Bone marrow (tissue), 2 donors: Measurements from ENCODE around the gene GGTA1.
"Not testable (repeated sequence)": the region's sequence is repeated elsewhere in the genome, so short reads cannot be mapped to it uniquely, and the experiment has no call there.

Experiments used
- DNase-seq, 2 donors: peaks; one replicate each; lab custom pipeline; 2025; lab: John Stamatoyannopoulos, UW

Gene GGTA1

GRCh38 chr9:121458449-121458848 lies 41.2 kb downstream of the GGTA1 start:
- not testable (repeated sequence) for DNase-seq

- DNase-seq: peak in 1 of 2 donors; percentile 96
Measured at GRCh38 chr9:121455527-121456239, 44.0 kb downstream of the GGTA1 start.

- no peak for DNase-seq
Measured at GRCh38 chr9:121454972-121455371, 44.7 kb downstream of the GGTA1 start.

- no peak for DNase-seq
Measured at GRCh38 chr9:121453232-121453892, 46.3 kb downstream of the GGTA1 start.

GRCh38 chr9:121452085-121452484 lies 47.6 kb downstream of the GGTA1 start:
- no peak for DNase-seq

GRCh38 chr9:121451586-121451985 lies 48.1 kb downstream of the GGTA1 start:
- no peak for DNase-seq

GRCh38 chr9:121450241-121450640 lies 49.4 kb downstream of the GGTA1 start:
- DNase-seq: no peak

GRCh38 chr9:121449786-121450185 lies 49.9 kb downstream of the GGTA1 start:
- DNase-seq: no peak

GRCh38 chr9:121447321-121447834 lies 52.3 kb downstream of the GGTA1 start:
- DNase-seq: no peak

- DNase-seq: peak in 1 of 2 donors; percentile 63
Measured at GRCh38 chr9:121445986-121446385, 53.7 kb downstream of the GGTA1 start.

GRCh38 chr9:121443981-121444380 lies 55.7 kb downstream of the GGTA1 start:
- no peak for DNase-seq

- no peak for DNase-seq
Measured at GRCh38 chr9:121441165-121441564, 58.5 kb downstream of the GGTA1 start.

GRCh38 chr9:121439711-121440664 lies 59.7 kb downstream of the GGTA1 start:
- no peak for DNase-seq

- DNase-seq: no peak
Measured at GRCh38 chr9:121439016-121439415, 60.6 kb downstream of the GGTA1 start.

- DNase-seq: no peak
Measured at GRCh38 chr9:121437891-121438290, 61.8 kb downstream of the GGTA1 start.

- not testable (repeated sequence) for DNase-seq
Measured at GRCh38 chr9:121437046-121437445, 62.6 kb downstream of the GGTA1 start.

GRCh38 chr9:121434969-121435368 lies 64.7 kb downstream of the GGTA1 start:
- no peak for DNase-seq

GRCh38 chr9:121427899-121428298 lies 71.7 kb downstream of the GGTA1 start:
- DNase-seq: no peak

GRCh38 chr9:121424024-121424432 lies 75.6 kb downstream of the GGTA1 start:
- DNase-seq: no peak

- no peak for DNase-seq
Measured at GRCh38 chr9:121411993-121412392, 87.7 kb downstream of the GGTA1 start.

- no peak for DNase-seq
Measured at GRCh38 chr9:121405899-121406298, 93.7 kb downstream of the GGTA1 start.
